Stimulated activated CD8-positive, alpha-beta memory T cell treated with anti-CD3 and anti-CD28 coated beads, Interleukin-7, amount 100 ng/mL, for 48 hours (primary cell): ENCODE measurements around the gene ADAMTS2.

Experiments
- DNase-seq, 2 donors: peaks; one replicate each; pipeline ENCODE4 v3.0.0-alpha.2; 2020; ENCODE audit warnings: low read depth in 1 of 2; ENCODE audit errors: extremely low read depth in 1 of 2

ADAMTS2 gene

GRCh38 chr5:179345183-179345432 lies 153 bp downstream of the ADAMTS2 start:
- no peak for DNase-seq

GRCh38 chr5:179344431-179345182 lies 654 bp downstream of the ADAMTS2 start:
- no peak for DNase-seq

GRCh38 chr5:179343719-179344430 lies 1.4 kb downstream of the ADAMTS2 start:
- no peak for DNase-seq

- DNase-seq, result no peak
These were observed 2.1 kb downstream of the ADAMTS2 start for GRCh38 chr5:179343021-179343718.

- DNase-seq, result no peak
These were observed 2.7 kb downstream of the ADAMTS2 start for GRCh38 chr5:179342577-179342976.

GRCh38 chr5:179340465-179340864 lies 4.8 kb downstream of the ADAMTS2 start:
- DNase-seq, result no peak

- no peak for DNase-seq
These were observed 5.3 kb downstream of the ADAMTS2 start for GRCh38 chr5:179339996-179340395.

- DNase-seq, result no peak
These were observed 6.2 kb downstream of the ADAMTS2 start for GRCh38 chr5:179339081-179339480.

GRCh38 chr5:179337796-179338676 lies 7.2 kb downstream of the ADAMTS2 start:
- DNase-seq, result no peak

- DNase-seq, result no peak
These were observed 8.1 kb downstream of the ADAMTS2 start for GRCh38 chr5:179336871-179337795.

- DNase-seq, result no peak
These were observed 9.0 kb downstream of the ADAMTS2 start for GRCh38 chr5:179336126-179336870.

- no peak for DNase-seq
These were observed 11.2 kb downstream of the ADAMTS2 start for GRCh38 chr5:179333796-179334761.

- no peak for DNase-seq
These were observed 12.4 kb downstream of the ADAMTS2 start for GRCh38 chr5:179332741-179333290.

- no peak for DNase-seq
These were observed 13.5 kb downstream of the ADAMTS2 start for GRCh38 chr5:179331591-179332375.

- no peak for DNase-seq
These were observed 14.9 kb downstream of the ADAMTS2 start for GRCh38 chr5:179330186-179330900.

- no peak for DNase-seq
These were observed 17.0 kb downstream of the ADAMTS2 start for GRCh38 chr5:179328291-179328690.
